Suprapubic skin (tissue), 4 donors: ENCODE data around the gene SERPING1. TPM values are rescaled to one million over a fixed set of nuclear protein-coding genes. Genes with fewer than 3 reads are reported as not detected.

Source experiments
- DNase-seq, 2 donors: peaks; one replicate each; pipeline ENCODE4 v3.0.0-alpha.2; 2019; ENCODE audit warnings: low spot score in 2 of 2
- H3K27ac ChIP-seq: fragments of 200-600 bp; sonication (generic); one replicate; pipeline ENCODE4 v1.5.1; 2019
- H3K27me3 ChIP-seq: fragments of 200-600 bp; sonication (generic); one replicate; pipeline ENCODE4 v1.5.1; 2019
- H3K36me3 ChIP-seq: fragments of 200-600 bp; sonication (generic); one replicate; pipeline ENCODE4 v1.5.1; 2019
- H3K4me1 ChIP-seq: fragments of 200-600 bp; sonication (generic); one replicate; pipeline ENCODE4 v1.5.1; 2019
- H3K4me3 ChIP-seq: fragments of 200-600 bp; sonication (generic); one replicate; pipeline ENCODE4 v1.5.1; 2019; ENCODE audit warnings: mild to moderate bottlenecking
- H3K9me3 ChIP-seq: fragments of 200-600 bp; sonication (generic); one replicate; pipeline ENCODE4 v1.5.1; 2019
- CTCF ChIP-seq, 2 donors: fragments of 200-600 bp in 1 of 2; fragments of 450-650 bp in 1 of 2; sonication (generic) in 1 of 2; IDR thresholded peaks; one replicate each; pipeline ENCODE4 v1.5.1; 2016 to 2019; ENCODE audit warnings: antibody characterized with exemption in 2 of 2, mild to moderate bottlenecking in 1 of 2, moderate library complexity in 1 of 2
- EP300 ChIP-seq: sonication (generic); formaldehyde crosslinking; IDR thresholded peaks from one replicate; pipeline ENCODE4 v1.6.1; 2017; ENCODE audit warnings: antibody characterized with exemption
- POLR2A ChIP-seq, 2 donors: fragments of 450-650 bp; IDR thresholded peaks; one replicate each; pipeline ENCODE4 v1.6.1; 2017; ENCODE audit warnings: antibody characterized with exemption in 2 of 2, mild to moderate bottlenecking in 2 of 2, moderate library complexity in 2 of 2
- POLR2AphosphoS5 ChIP-seq, 3 donors: sonication (generic); formaldehyde crosslinking; IDR thresholded peaks; one replicate each; pipeline ENCODE4 v1.6.1; 2017; ENCODE audit warnings: antibody characterized with exemption in 3 of 3
- WGBS: methylation state at CpG from one replicate; pipeline ENCODE4 v1.1.5; 2018; 5-methylcytosine and 5-hydroxymethylcytosine counted together
- total RNA-seq, 4 donors: library from RNA; depleted of rRNA; stranded (reverse); fragments of >200 nt; gene quantifications; one replicate each; pipeline ENCODE4 v1.1.0, GENCODE V29; 2016

The SERPING1 gene
- total RNA-seq, result 100 to 1,000 TPM in 2 of 4 donors, 10 to 100 TPM in 2; 93.3 to 173 (median 119) TPM

- H3K4me3 ChIP-seq, result peak within 1 kb of the TSS; percentile 51
- WGBS, result 12% methylated on average over 9 of the region's 10 CpGs
- TF ChIP-seq EP300 (no peak), POLR2AphosphoS5 (IDR thresholded peaks at IDR 0.05) (no peak), POLR2A (IDR thresholded peaks at IDR 0.05) (no peak), CTCF (IDR thresholded peaks at IDR 0.05) (no peak)
- peak within 1 kb of the TSS; percentile 92 for H3K27ac ChIP-seq
- peaks cover 20% of the 10 kb centered on the region for H3K4me1 ChIP-seq
- H3K36me3 ChIP-seq, result peaks cover 3% of the 10 kb centered on the region
- H3K27me3 ChIP-seq, result no peaks in the 10 kb centered on the region
- peak; percentile 89 to 92 for DNase-seq
- H3K9me3 ChIP-seq, result no peaks in the 10 kb centered on the region
Measured at GRCh38 chr11:57597461-57597915, at the start of gene SERPING1. TSS of gene SERPING1 (plus strand) at chr11:57597685. CDS start at chr11:57598271, 586 bp downstream.

- Histone ChIP-seq H3K27me3 (no peaks in the 10 kb centered on the region), H3K4me3 (no peak overlapping the region), H3K4me1 (no peaks in the 10 kb centered on the region), H3K36me3 (peaks cover 52% of the 10 kb centered on the region), H3K9me3 (no peaks in the 10 kb centered on the region), H3K27ac (no peak overlapping the region)
- no peak for TF ChIP-seq CTCF (IDR thresholded peaks at IDR 0.05)
- no peak for TF ChIP-seq POLR2A (IDR thresholded peaks at IDR 0.05)
- TF ChIP-seq EP300, result no peak
- 35% methylated on average over 6 of the region's 6 CpGs for WGBS
- DNase-seq, result no peak
Measured at GRCh38 chr11:57547854-57548377, 49.6 kb upstream of the SERPING1 start.

GRCh38 chr11:57549983-57550382 lies 47.5 kb upstream of the SERPING1 start:
- peaks cover 72% of the 10 kb centered on the region for H3K36me3 ChIP-seq
- no peak for DNase-seq
- H3K9me3 ChIP-seq, result no peaks in the 10 kb centered on the region

GRCh38 chr11:57551941-57552340 lies 45.5 kb upstream of the SERPING1 start:
- no peaks in the 10 kb centered on the region for H3K27me3 ChIP-seq
- DNase-seq, result no peak
- no peak overlapping the region for H3K27ac ChIP-seq
- 91% methylated on average over 4 of the region's 4 CpGs for WGBS
- no peaks in the 10 kb centered on the region for H3K9me3 ChIP-seq
- no peaks in the 10 kb centered on the region for H3K4me1 ChIP-seq
- no peak overlapping the region for H3K4me3 ChIP-seq
- peaks cover 90% of the 10 kb centered on the region for H3K36me3 ChIP-seq
- TF ChIP-seq POLR2AphosphoS5 (IDR thresholded peaks at IDR 0.05), result no peak

More at GRCh38 chr11:57549983-57550382, 47.5 kb upstream of the SERPING1 start:
- Histone ChIP-seq H3K27ac (no peak overlapping the region), H3K27me3 (no peaks in the 10 kb centered on the region), H3K4me1 (no peaks in the 10 kb centered on the region), H3K4me3 (no peak overlapping the region)
- WGBS, result 91% methylated on average over 8 of the region's 8 CpGs
- TF ChIP-seq POLR2AphosphoS5 (IDR thresholded peaks at IDR 0.05), result no peak
- TF ChIP-seq POLR2A (IDR thresholded peaks at IDR 0.05), result no peak
- no peak for TF ChIP-seq CTCF (IDR thresholded peaks at IDR 0.05)
- no peak for TF ChIP-seq EP300

- 88% methylated on average over 5 of the region's 5 CpGs for WGBS
- peaks cover 93% of the 10 kb centered on the region for H3K36me3 ChIP-seq
- DNase-seq, result no peak
Measured at GRCh38 chr11:57552479-57552878, 45.0 kb upstream of the SERPING1 start.

More at GRCh38 chr11:57552479-57552878, 45.0 kb upstream of the SERPING1 start:
- TF ChIP-seq POLR2A (IDR thresholded peaks at IDR 0.05), result no peak
- no peak for TF ChIP-seq EP300
- no peak for TF ChIP-seq CTCF (IDR thresholded peaks at IDR 0.05)
- no peak for TF ChIP-seq POLR2AphosphoS5 (IDR thresholded peaks at IDR 0.05)
- H3K9me3 ChIP-seq, result no peaks in the 10 kb centered on the region
- H3K27me3 ChIP-seq, result no peaks in the 10 kb centered on the region
- no peak overlapping the region for H3K4me3 ChIP-seq
- H3K27ac ChIP-seq, result no peak overlapping the region
- no peaks in the 10 kb centered on the region for H3K4me1 ChIP-seq
